H9 (cell line): Measurements from ENCODE around the gene OR13C9. TPM values are rescaled to one million over a fixed set of nuclear protein-coding genes. Genes with fewer than 3 reads are reported as not detected.
A peak's percentile ranks its signal among the peaks of the same experiment; 100 is the strongest.

Experiments used
- DNase-seq: peaks from one replicate; pipeline ENCODE4 v3.0.0-alpha.2; 2017
- H2AFZ ChIP-seq: one replicate; pipeline ENCODE4 v1.6.1; 2013; ENCODE audit warnings: mild to moderate bottlenecking, low read length, control low read depth, moderate library complexity
- H2AK5ac ChIP-seq: 2 replicates; pipeline ENCODE4 v1.6.1; 2013; ENCODE audit warnings: low read length, control low read depth, mixed read lengths; ENCODE audit not compliant: insufficient read length
- H2BK120ac ChIP-seq: one replicate; pipeline ENCODE4 v1.6.1; 2013; ENCODE audit warnings: low read depth, mild to moderate bottlenecking, low read length, control low read depth, inconsistent platforms; ENCODE audit not compliant: poor library complexity, severe bottlenecking
- H2BK12ac ChIP-seq: 2 replicates; pipeline ENCODE4 v1.6.1; 2013; ENCODE audit warnings: low read length, control low read depth, mixed read lengths, low read depth; ENCODE audit not compliant: insufficient read length
- H2BK15ac ChIP-seq: 2 replicates; pipeline ENCODE4 v1.6.1; 2013; ENCODE audit warnings: low read depth, low read length, control low read depth
- H2BK20ac ChIP-seq: one replicate; pipeline ENCODE4 v1.6.1; 2013; ENCODE audit warnings: low read depth, mild to moderate bottlenecking, low read length, control low read depth, inconsistent platforms; ENCODE audit not compliant: poor library complexity, severe bottlenecking
- H2BK5ac ChIP-seq: 2 replicates; pipeline ENCODE4 v1.6.1; 2013; ENCODE audit warnings: low read length, control low read depth, mixed read lengths; ENCODE audit not compliant: insufficient read length
- H3K14ac ChIP-seq: 2 replicates; pipeline ENCODE4 v1.6.1; 2013; ENCODE audit warnings: low read length, control low read depth; ENCODE audit not compliant: insufficient read depth
- H3K18ac ChIP-seq: 2 replicates; pipeline ENCODE4 v1.6.1; 2013; ENCODE audit warnings: low read depth, mild to moderate bottlenecking, mixed read lengths, low read length, control low read depth; ENCODE audit not compliant: insufficient read length
- H3K23ac ChIP-seq: 2 replicates; pipeline ENCODE4 v1.6.1; 2013; ENCODE audit warnings: low read length, control low read depth, mixed read lengths, low read depth; ENCODE audit not compliant: insufficient read length
- H3K23me2 ChIP-seq: 2 replicates; pipeline ENCODE4 v1.6.1; 2013; ENCODE audit warnings: low read depth, mild to moderate bottlenecking, mixed read lengths, low read length, control low read depth; ENCODE audit not compliant: insufficient read length, poor library complexity, severe bottlenecking
- H3K27ac ChIP-seq: 2 replicates; pipeline ENCODE4 v1.5.1; 2013; ENCODE audit warnings: low read length, control low read depth, mixed read lengths, low read depth; ENCODE audit not compliant: insufficient read length
- H3K27me3 ChIP-seq: 2 replicates; pipeline ENCODE4 v1.6.1; 2013; ENCODE audit warnings: low read length, control low read depth, inconsistent platforms; ENCODE audit not compliant: insufficient read depth
- H3K4ac ChIP-seq: 2 replicates; pipeline ENCODE4 v1.6.1; 2013; ENCODE audit warnings: low read depth, mild to moderate bottlenecking, control low read depth, inconsistent platforms, low read length, moderate library complexity
- H3K4me1 ChIP-seq: 2 replicates; pipeline ENCODE4 v1.6.1; 2013; ENCODE audit warnings: low read length, control low read depth, inconsistent platforms; ENCODE audit not compliant: insufficient read depth
- H3K4me2 ChIP-seq: 2 replicates; pipeline ENCODE4 v1.6.1; 2013; ENCODE audit warnings: low read length, control low read depth, mixed read lengths; ENCODE audit not compliant: insufficient read length, insufficient read depth
- H3K56ac ChIP-seq: 2 replicates; pipeline ENCODE4 v1.6.1; 2013; ENCODE audit warnings: low read depth, mild to moderate bottlenecking, mixed read lengths, low read length, control low read depth; ENCODE audit not compliant: insufficient read length
- H3K79me1 ChIP-seq: 2 replicates; pipeline ENCODE4 v1.6.1; 2013; ENCODE audit warnings: low read depth, mild to moderate bottlenecking, moderate library complexity, low read length, control low read depth, inconsistent platforms; ENCODE audit not compliant: insufficient read depth, poor library complexity, severe bottlenecking
- H3K79me2 ChIP-seq: 2 replicates; pipeline ENCODE4 v1.6.1; 2013; ENCODE audit warnings: low read length, control low read depth, inconsistent platforms; ENCODE audit not compliant: insufficient read depth
- H3K9ac ChIP-seq: 2 replicates; pipeline ENCODE4 v1.6.1; 2013; ENCODE audit warnings: low read length, control low read depth, mixed read lengths; ENCODE audit not compliant: insufficient read length; ENCODE audit errors: extremely low read depth
- H3K9me3 ChIP-seq: one replicate; pipeline ENCODE4 v1.6.1; 2013; ENCODE audit warnings: low read depth, low read length, inconsistent platforms; ENCODE audit not compliant: control insufficient read depth
- H3T11ph ChIP-seq: one replicate; pipeline ENCODE4 v1.6.1; 2013; ENCODE audit warnings: mild to moderate bottlenecking, low read length, control low read depth, inconsistent platforms
- H4K20me1 ChIP-seq: one replicate; pipeline ENCODE4 v1.6.1; 2013; ENCODE audit not compliant: control insufficient read depth, insufficient read length, insufficient read depth
- H4K5ac ChIP-seq: 2 replicates; pipeline ENCODE4 v1.6.1; 2013; ENCODE audit warnings: low read depth, mild to moderate bottlenecking, mixed read lengths, low read length, control low read depth; ENCODE audit not compliant: insufficient read length
- H4K8ac ChIP-seq: replicated peaks from 2 replicates; pipeline ENCODE4 v1.6.1; 2013; ENCODE audit warnings: low read length, control low read depth, mixed read lengths, low read depth; ENCODE audit not compliant: insufficient read length
- H4K91ac ChIP-seq: 2 replicates; pipeline ENCODE4 v1.6.1; 2013; ENCODE audit warnings: low read depth, mild to moderate bottlenecking, moderate library complexity, mixed read lengths, low read length, control low read depth; ENCODE audit not compliant: insufficient read length
- H3K27ac Mint-ChIP-seq, 3 experiments: 2 replicates in 2 of 3; 3 replicates in 1 of 3; pipeline ENCODE4 v1.8.0; 2020 to 2021; ENCODE audit warnings: mixed read lengths in 3 of 3, mild to moderate bottlenecking in 1 of 3, moderate library complexity in 1 of 3
- H3K27me3 Mint-ChIP-seq: 2 replicates; pipeline ENCODE4 v1.8.0; 2021; ENCODE audit warnings: low read depth, mild to moderate bottlenecking, moderate library complexity, mixed read lengths
- H3K36me3 Mint-ChIP-seq, 3 experiments: 2 replicates in 2 of 3; 3 replicates in 1 of 3; pipeline ENCODE4 v1.8.0; 2020 to 2021; ENCODE audit warnings: low read depth in 3 of 3, mixed read lengths in 3 of 3; ENCODE audit not compliant: insufficient read depth in 1 of 3
- H3K4me1 Mint-ChIP-seq, 2 experiments: 2 replicates each; pipeline ENCODE4 v1.8.0; 2020; ENCODE audit warnings: mixed read lengths in 2 of 2
- H3K4me3 Mint-ChIP-seq, 2 experiments: 2 replicates in 1 of 2; 3 replicates in 1 of 2; pipeline ENCODE4 v1.8.0; 2020 to 2021; ENCODE audit warnings: mild to moderate bottlenecking in 2 of 2, mixed read lengths in 2 of 2, moderate library complexity in 1 of 2
- H3K9me3 Mint-ChIP-seq, 2 experiments: 2 replicates in 1 of 2; 3 replicates in 1 of 2; pipeline ENCODE4 v1.8.0; 2020; ENCODE audit warnings: mild to moderate bottlenecking in 2 of 2, mixed read lengths in 2 of 2, moderate library complexity in 1 of 2
- CTCF ChIP-seq: fragments of 200-600 bp; sonication (generic); conservative IDR thresholded peaks from 3 replicates; pipeline ENCODE4 v1.8.0; 2021; ENCODE audit warnings: antibody characterized with exemption, mild to moderate bottlenecking
- total RNA-seq: library from RNA; stranded (reverse); gene quantifications from 2 replicates; pipeline ENCODE4 v1.2.1, GENCODE V29; 2021

The OR13C9 gene
- total RNA-seq, 1 experiment from 2014 or later: not detected

- H3K4me3 Mint-ChIP-seq: no peak overlapping the region
- H3K27ac Mint-ChIP-seq: peak overlapping the region in 1 of 3 experiments; percentile 13; a peak in 1 of 7 replicates
- H3K9me3 ChIP-seq: no peaks in the 10 kb centered on the region
Observed at GRCh38 chr9:104617418-104617817, 586 bp downstream of the OR13C9 start.

More at GRCh38 chr9:104617418-104617817, 586 bp downstream of the OR13C9 start:
- no peak overlapping the region for H4K5ac ChIP-seq
- H2BK15ac ChIP-seq: no peak overlapping the region
- H2BK5ac ChIP-seq: no peak overlapping the region
- Mint-ChIP-seq H3K36me3 (no peaks in the 10 kb centered on the region), H3K27me3 (peaks cover 1% of the 10 kb centered on the region), H3K9me3 (no peaks in the 10 kb centered on the region), H3K4me1 (no peaks in the 10 kb centered on the region)
- no peaks in the 10 kb centered on the region for H3K79me2 ChIP-seq
- H4K20me1 ChIP-seq: no peaks in the 10 kb centered on the region
- H3K4ac ChIP-seq: no peak overlapping the region
- no peak overlapping the region for H3K4me2 ChIP-seq
- H3K79me1 ChIP-seq: no peaks in the 10 kb centered on the region
- DNase-seq: no peak
- H2AFZ ChIP-seq: no peak overlapping the region
- H2BK12ac ChIP-seq: no peak overlapping the region
- H4K8ac ChIP-seq: no peak overlapping the region
- H3K4me1 ChIP-seq: no peaks in the 10 kb centered on the region
- no peak overlapping the region for H3T11ph ChIP-seq
- H2AK5ac ChIP-seq: no peak overlapping the region
- no peak overlapping the region for H3K9ac ChIP-seq
- no peak overlapping the region for H2BK120ac ChIP-seq
- no peak for TF ChIP-seq CTCF
- no peaks in the 10 kb centered on the region for H3K23me2 ChIP-seq
- no peak overlapping the region for H3K27ac ChIP-seq
- H3K14ac ChIP-seq: no peak overlapping the region
- H3K23ac ChIP-seq: no peak overlapping the region
- no peak overlapping the region for H4K91ac ChIP-seq
- H2BK20ac ChIP-seq: no peak overlapping the region
- no peak overlapping the region for H3K56ac ChIP-seq
- no peak overlapping the region for H3K18ac ChIP-seq
- no peaks in the 10 kb centered on the region for H3K27me3 ChIP-seq
